HL-60 (cell line): ENCODE results near the gene SASH3.

Experiments
- DNase-seq, 2 experiments: peaks; one replicate each; pipeline ENCODE4 v3.0.0-alpha.2; 2010 to 2020; ENCODE audit warnings: low read depth in 1 of 2, low spot score in 1 of 2
- H3K27ac ChIP-seq: fragments of 250-450 bp; sonication (Bioruptor Pico); replicated peaks from 2 replicates; pipeline ENCODE4 v1.5.1; 2020; ENCODE audit warnings: mild to moderate bottlenecking, moderate library complexity
- H3K27me3 ChIP-seq: fragments of 250-450 bp; sonication (Bioruptor Pico); 2 replicates; pipeline ENCODE4 v1.5.1; 2021; ENCODE audit warnings: mild to moderate bottlenecking, moderate library complexity; ENCODE audit not compliant: insufficient read depth, poor library complexity, severe bottlenecking
- H3K4me3 ChIP-seq: replicated peaks from 2 replicates; pipeline ENCODE4 v1.5.1; 2011; ENCODE audit warnings: mild to moderate bottlenecking, control low read depth, low read length; ENCODE audit not compliant: insufficient read depth
- GABPA ChIP-seq: IDR thresholded peaks from 2 replicates; pipeline ENCODE4 v1.6.1; 2012; ENCODE audit warnings: low read depth
- POLR2AphosphoS5 ChIP-seq: IDR thresholded peaks from 2 replicates; pipeline ENCODE4 v1.6.1; 2012; ENCODE audit warnings: low read depth
- SPI1 ChIP-seq: IDR thresholded peaks from 2 replicates; pipeline ENCODE4 v1.6.1; 2012; ENCODE audit warnings: low read depth, mild to moderate bottlenecking, borderline replicate concordance
- TF ChIP-seq, protein P1 (sequence below): IDR thresholded peaks from one replicate; pipeline ENCODE4 v1.5.1; 2011; ENCODE audit warnings: low read length, control low read depth, inconsistent platforms; ENCODE audit not compliant: insufficient read depth
- TF ChIP-seq, protein P2 (sequence below): IDR thresholded peaks from 2 replicates; pipeline ENCODE4 v1.6.1; 2012; ENCODE audit warnings: low read depth; ENCODE audit not compliant: insufficient replicate concordance

SASH3 gene

DNA sequence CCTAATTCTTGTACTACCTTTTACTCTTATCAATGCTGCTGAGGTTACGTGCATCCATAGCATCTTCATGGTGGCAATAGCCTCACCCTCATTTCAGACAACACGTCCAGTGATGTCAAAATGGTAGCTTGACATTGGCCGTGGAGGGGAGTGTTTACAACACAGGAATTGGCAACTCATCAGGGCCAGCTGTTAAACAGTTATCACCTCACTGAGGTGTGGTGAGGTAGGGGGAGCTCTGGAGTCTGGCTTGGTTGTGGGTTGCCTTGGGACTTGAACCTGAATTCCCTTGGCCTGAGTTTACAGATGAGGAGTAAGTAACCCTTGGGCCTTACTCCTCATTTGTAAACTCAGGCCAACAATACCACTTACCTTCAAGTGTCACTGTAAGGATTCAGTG lies 10.4 kb downstream of the SASH3 start:
- H3K27ac ChIP-seq: no peak overlapping the region
- DNase-seq: no peak
- no peak overlapping the region for H3K4me3 ChIP-seq
- TF ChIP-seq SPI1 (no peak), POLR2AphosphoS5 (no peak), GABPA (no peak)
- TF ChIP-seq, protein P1, sequence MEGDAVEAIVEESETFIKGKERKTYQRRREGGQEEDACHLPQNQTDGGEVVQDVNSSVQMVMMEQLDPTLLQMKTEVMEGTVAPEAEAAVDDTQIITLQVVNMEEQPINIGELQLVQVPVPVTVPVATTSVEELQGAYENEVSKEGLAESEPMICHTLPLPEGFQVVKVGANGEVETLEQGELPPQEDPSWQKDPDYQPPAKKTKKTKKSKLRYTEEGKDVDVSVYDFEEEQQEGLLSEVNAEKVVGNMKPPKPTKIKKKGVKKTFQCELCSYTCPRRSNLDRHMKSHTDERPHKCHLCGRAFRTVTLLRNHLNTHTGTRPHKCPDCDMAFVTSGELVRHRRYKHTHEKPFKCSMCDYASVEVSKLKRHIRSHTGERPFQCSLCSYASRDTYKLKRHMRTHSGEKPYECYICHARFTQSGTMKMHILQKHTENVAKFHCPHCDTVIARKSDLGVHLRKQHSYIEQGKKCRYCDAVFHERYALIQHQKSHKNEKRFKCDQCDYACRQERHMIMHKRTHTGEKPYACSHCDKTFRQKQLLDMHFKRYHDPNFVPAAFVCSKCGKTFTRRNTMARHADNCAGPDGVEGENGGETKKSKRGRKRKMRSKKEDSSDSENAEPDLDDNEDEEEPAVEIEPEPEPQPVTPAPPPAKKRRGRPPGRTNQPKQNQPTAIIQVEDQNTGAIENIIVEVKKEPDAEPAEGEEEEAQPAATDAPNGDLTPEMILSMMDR: no peak
- TF ChIP-seq, protein P2, sequence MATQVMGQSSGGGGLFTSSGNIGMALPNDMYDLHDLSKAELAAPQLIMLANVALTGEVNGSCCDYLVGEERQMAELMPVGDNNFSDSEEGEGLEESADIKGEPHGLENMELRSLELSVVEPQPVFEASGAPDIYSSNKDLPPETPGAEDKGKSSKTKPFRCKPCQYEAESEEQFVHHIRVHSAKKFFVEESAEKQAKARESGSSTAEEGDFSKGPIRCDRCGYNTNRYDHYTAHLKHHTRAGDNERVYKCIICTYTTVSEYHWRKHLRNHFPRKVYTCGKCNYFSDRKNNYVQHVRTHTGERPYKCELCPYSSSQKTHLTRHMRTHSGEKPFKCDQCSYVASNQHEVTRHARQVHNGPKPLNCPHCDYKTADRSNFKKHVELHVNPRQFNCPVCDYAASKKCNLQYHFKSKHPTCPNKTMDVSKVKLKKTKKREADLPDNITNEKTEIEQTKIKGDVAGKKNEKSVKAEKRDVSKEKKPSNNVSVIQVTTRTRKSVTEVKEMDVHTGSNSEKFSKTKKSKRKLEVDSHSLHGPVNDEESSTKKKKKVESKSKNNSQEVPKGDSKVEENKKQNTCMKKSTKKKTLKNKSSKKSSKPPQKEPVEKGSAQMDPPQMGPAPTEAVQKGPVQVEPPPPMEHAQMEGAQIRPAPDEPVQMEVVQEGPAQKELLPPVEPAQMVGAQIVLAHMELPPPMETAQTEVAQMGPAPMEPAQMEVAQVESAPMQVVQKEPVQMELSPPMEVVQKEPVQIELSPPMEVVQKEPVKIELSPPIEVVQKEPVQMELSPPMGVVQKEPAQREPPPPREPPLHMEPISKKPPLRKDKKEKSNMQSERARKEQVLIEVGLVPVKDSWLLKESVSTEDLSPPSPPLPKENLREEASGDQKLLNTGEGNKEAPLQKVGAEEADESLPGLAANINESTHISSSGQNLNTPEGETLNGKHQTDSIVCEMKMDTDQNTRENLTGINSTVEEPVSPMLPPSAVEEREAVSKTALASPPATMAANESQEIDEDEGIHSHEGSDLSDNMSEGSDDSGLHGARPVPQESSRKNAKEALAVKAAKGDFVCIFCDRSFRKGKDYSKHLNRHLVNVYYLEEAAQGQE: no peak
- no peaks in the 10 kb centered on the region for H3K27me3 ChIP-seq

DNA sequence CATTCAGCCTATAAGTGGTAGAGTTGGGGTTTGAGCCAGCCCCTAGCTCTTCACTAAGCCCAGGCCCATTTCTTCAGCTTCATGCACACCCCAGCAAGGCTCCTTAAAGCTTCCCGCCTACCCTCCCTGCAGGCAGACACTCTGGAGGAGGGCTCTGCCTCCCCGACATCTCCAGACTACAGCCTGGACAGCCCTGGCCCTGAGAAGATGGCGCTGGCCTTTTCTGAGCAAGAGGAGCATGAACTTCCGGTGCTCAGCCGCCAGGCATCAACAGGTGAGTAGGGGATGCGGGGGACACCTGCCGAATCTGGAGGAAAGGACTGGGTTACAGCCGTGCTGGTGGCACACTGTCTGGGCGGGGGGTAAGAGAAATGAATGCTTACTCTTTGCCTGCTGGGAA lies 11.1 kb downstream of the SASH3 start:
- TF ChIP-seq GABPA (no peak), SPI1 (no peak), POLR2AphosphoS5 (no peak)
- TF ChIP-seq, protein P2: no peak
- TF ChIP-seq, protein P1: no peak
- Histone ChIP-seq H3K27me3 (no peaks in the 10 kb centered on the region), H3K27ac (no peak overlapping the region), H3K4me3 (no peak overlapping the region)
- no peak for DNase-seq

DNA sequence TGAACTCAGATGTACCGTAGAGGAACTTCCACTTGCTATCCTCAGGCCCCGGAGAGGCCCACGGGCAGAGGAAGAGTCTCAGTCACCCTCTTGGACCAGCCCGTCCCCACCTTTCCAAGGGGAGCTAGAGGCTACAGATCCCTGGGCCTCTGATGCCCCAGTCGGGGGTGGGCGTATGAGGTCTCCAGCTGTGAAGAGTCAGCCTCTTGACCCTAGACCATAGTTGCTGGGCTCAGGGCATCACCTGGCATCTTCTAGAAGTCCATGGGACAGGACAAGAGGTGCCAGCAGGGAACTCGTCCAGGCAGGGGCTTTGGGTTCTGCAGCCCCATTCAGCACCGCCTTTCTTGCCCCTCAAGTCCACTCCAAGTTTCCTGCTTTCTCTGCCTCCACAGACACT lies 11.6 kb downstream of the SASH3 start:
- no peak for TF ChIP-seq SPI1
- TF ChIP-seq, protein P1: no peak
- TF ChIP-seq, protein P2: no peak
- no peak for TF ChIP-seq GABPA
- Histone ChIP-seq H3K27me3 (no peaks in the 10 kb centered on the region), H3K4me3 (no peak overlapping the region), H3K27ac (no peak overlapping the region)
- DNase-seq: no peak
